D721Med (cell line): Measurements from ENCODE around the gene ZFP1.
"Not testable (repeated sequence)": the region's sequence is repeated elsewhere in the genome, so short reads cannot be mapped to it uniquely, and the experiment has no call there.

Experiments used
- DNase-seq: peaks from one replicate; pipeline ENCODE4 v3.0.0; 2011; ENCODE audit warnings: low spot score; ENCODE audit not compliant: insufficient read length
- FAIRE-seq: peaks from 2 replicates; lab custom pipeline; 2011; peaks lifted over from hg19 to GRCh38; lab: Jason Lieb, UNC
- TF ChIP-seq, protein P1 (sequence below): IDR thresholded peaks from 2 replicates; pipeline ENCODE4 v1.5.1; 2012; ENCODE audit warnings: mild to moderate bottlenecking, control low read depth; ENCODE audit not compliant: insufficient read depth; ENCODE audit errors: missing control alignments

ZFP1 gene

GRCh38 chr16:75206749-75207451 is 58.6 kb downstream of the ZFP1 start, which contains the start of gene CTRB2:
Gene CTRB2, minus strand, starts transcription at chr16:75207161. Its CDS starts 20 bp downstream, at chr16:75207141.
- TF ChIP-seq, protein P1, sequence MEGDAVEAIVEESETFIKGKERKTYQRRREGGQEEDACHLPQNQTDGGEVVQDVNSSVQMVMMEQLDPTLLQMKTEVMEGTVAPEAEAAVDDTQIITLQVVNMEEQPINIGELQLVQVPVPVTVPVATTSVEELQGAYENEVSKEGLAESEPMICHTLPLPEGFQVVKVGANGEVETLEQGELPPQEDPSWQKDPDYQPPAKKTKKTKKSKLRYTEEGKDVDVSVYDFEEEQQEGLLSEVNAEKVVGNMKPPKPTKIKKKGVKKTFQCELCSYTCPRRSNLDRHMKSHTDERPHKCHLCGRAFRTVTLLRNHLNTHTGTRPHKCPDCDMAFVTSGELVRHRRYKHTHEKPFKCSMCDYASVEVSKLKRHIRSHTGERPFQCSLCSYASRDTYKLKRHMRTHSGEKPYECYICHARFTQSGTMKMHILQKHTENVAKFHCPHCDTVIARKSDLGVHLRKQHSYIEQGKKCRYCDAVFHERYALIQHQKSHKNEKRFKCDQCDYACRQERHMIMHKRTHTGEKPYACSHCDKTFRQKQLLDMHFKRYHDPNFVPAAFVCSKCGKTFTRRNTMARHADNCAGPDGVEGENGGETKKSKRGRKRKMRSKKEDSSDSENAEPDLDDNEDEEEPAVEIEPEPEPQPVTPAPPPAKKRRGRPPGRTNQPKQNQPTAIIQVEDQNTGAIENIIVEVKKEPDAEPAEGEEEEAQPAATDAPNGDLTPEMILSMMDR: no peak
- DNase-seq (no peak), FAIRE-seq (no peak)

- DNase-seq: no peak
- no peak for FAIRE-seq
- TF ChIP-seq, protein P1: no peak
Measured at GRCh38 chr16:75207831-75208230, 59.5 kb downstream of the ZFP1 start.

DNA sequence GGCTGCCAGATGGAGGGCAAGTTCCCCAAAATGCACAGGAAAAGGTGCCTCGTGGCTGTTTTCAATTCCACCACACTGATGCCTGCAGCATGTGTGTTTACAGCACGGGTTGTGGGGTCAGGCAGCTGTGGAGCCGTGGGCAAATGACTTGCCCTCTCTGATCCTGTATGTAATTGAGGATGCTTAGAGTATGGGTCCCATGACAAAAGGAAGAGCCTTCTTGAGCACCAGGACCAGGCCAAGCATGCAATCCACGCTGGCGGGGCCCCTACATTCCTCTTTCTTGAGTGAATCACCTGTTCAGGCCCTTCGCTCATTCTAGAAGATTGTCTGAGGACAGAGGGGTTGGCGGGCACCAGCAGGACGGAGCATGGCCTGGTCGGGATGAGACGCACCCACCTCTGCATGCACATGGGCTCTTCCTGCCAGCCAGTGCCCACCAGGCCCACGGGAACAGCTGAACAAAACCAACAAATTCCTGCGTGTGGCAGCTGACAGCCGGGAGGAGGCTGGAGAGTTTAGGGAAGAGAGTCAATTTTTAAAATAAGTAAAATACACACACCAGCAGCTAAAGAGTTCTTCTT is 60.0 kb downstream of the ZFP1 start:
- TF ChIP-seq, protein P1: no peak
- no peak for FAIRE-seq
- no peak for DNase-seq

DNA sequence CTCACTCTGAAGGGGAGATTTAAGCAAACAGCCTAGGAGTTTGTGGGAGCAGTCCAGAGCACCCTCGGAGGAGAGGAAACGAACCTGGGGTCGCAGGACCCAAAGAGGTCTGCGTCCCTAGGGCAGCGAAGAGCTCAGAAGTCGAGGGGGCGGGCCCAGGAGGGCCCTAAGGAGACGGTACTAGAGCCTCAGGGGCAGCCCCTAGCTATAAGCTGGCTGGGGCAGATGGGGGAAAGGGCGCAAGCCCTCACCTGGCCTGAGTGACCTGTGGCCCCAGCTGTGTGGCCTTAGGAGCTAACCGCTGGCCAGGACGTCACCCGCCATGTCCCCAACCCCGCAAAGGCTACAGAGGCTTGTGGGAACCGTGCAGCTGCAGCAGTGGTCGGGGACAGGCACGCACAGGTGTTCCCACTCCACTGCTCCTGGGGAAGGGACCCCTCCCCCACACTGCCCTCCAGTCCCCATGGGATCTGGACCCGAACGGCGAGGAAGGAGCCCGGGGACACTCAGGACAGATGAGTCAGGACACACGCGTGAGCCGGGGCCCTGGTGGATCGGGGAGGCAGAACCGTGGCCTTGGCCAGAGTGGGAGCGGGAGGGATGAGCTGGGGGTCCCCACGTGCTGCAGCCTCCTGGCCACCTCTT is 60.7 kb downstream of the ZFP1 start:
- TF ChIP-seq, protein P1: no peak
- no peak for DNase-seq
- FAIRE-seq: no peak

- not testable (repeated sequence) for FAIRE-seq, DNase-seq
Measured at GRCh38 chr16:75209514-75209913, 61.2 kb downstream of the ZFP1 start.

DNA sequence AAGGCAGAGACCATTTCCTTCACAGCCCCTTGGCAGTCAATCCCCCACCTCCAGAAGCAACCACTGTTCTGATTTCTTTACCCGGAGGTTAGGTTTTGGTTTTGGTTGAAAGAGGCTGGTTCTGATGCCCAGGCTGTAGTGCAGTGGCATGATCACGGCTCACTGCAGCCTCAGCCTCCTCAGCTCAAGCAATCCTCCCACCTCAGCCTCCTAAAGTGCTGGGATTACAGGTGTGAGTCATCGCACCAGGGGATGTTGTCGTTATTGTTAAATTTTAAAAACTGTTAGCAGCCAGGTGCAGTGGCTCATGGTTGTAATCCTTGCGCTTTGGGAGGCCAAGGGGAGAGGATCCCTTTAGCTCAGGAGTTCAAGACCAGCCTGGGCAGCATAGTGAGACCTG is 61.6 kb downstream of the ZFP1 start:
- TF ChIP-seq, protein P1: no peak
- FAIRE-seq: no peak
- DNase-seq: no peak

DNA sequence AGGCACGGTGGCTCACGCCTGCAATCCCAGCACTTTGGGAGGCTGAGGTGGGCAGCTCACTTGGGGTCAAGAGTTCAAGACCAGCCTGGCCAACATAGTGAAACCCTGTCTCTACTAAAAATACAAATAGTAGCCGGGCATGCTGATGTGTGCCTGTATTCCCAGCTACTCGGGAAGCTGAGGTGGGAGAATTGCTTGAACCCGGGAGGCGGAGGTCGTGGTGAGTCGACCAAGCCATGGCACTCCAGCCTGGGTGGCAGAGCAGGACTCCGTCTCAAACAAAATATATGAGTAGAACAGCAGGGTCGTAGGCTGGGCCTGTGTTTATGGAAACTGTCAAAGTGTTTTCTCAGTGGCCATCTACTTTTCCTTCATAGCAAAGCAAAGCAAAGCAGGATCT is 63.0 kb downstream of the ZFP1 start:
- DNase-seq, FAIRE-seq: not testable (repeated sequence)

GRCh38 chr16:75216127-75216526 is 67.8 kb downstream of the ZFP1 start:
- TF ChIP-seq, protein P1: no peak
- DNase-seq (no peak), FAIRE-seq (no peak)
